ENCODE measurements around the gene ZNF211. TPM values are rescaled to one million over a fixed set of nuclear protein-coding genes. Genes with fewer than 3 reads are reported as not detected.

The ZNF211 gene
- total RNA-seq (2014; rRNA removed; shearing (Covaris generic); ENCODE audit: low replicate concordance) = 4.1 and 8.3 TPM in 2 replicates

GRCh38 chr19:57632987-57633831 lies at the start of gene ZNF211:
TSS of gene ZNF211 (plus strand) at chr19:57633168. CDS start at chr19:57633347, 179 bp downstream.
- DNase-seq (ENCODE audit: low read depth) = peak; percentile 92
- in situ Hi-C loops (cut with HindIII; ENCODE audit: low pct_unique_long_range_greater_than_20kb, low sequenced_read_pairs) = no loop called here

- in situ Hi-C loops (cut with HindIII; ENCODE audit: low pct_unique_long_range_greater_than_20kb, low sequenced_read_pairs) = no loop called here
- peak; percentile 72 for DNase-seq (ENCODE audit: low read depth)
Measured at GRCh38 chr19:57583521-57584416, 49.2 kb upstream of the ZNF211 start, which contains the start of gene ZIK1. TSS of gene ZIK1 (plus strand) at chr19:57584145. CDS start at chr19:57584357, 212 bp downstream.

GRCh38 chr19:57587529-57587928 lies 45.4 kb upstream of the ZNF211 start:
- in situ Hi-C loops (cut with HindIII; ENCODE audit: low pct_unique_long_range_greater_than_20kb, low sequenced_read_pairs) = no loop called here
- DNase-seq (ENCODE audit: low read depth) = no peak

GRCh38 chr19:57599377-57599760 lies 33.6 kb upstream of the ZNF211 start:
- DNase-seq (ENCODE audit: low read depth) = no peak
- in situ Hi-C loops (cut with HindIII; ENCODE audit: low pct_unique_long_range_greater_than_20kb, low sequenced_read_pairs) = no loop called here

- in situ Hi-C loops (cut with HindIII; ENCODE audit: low pct_unique_long_range_greater_than_20kb, low sequenced_read_pairs) = no loop called here
- DNase-seq (ENCODE audit: low read depth) = peak; percentile 86
Measured at GRCh38 chr19:57599761-57600383, 33.1 kb upstream of the ZNF211 start, which contains the start of gene ZNF530. TSS of gene ZNF530 (plus strand) at chr19:57599885. CDS start at chr19:57604346, 4,461 bp downstream.

GRCh38 chr19:57606931-57607330 lies 26.0 kb upstream of the ZNF211 start:
- in situ Hi-C loops (cut with HindIII; ENCODE audit: low pct_unique_long_range_greater_than_20kb, low sequenced_read_pairs) = no loop called here
- no peak for DNase-seq (ENCODE audit: low read depth)

GRCh38 chr19:57611113-57611512 lies 21.9 kb upstream of the ZNF211 start:
- in situ Hi-C loops (cut with HindIII; ENCODE audit: low pct_unique_long_range_greater_than_20kb, low sequenced_read_pairs) = no loop called here

GRCh38 chr19:57613941-57614743 lies 18.8 kb upstream of the ZNF211 start, which contains the start of gene ZNF134:
TSS of gene ZNF134 (plus strand) at chr19:57614242. CDS start at chr19:57619469, 5,227 bp downstream.
- in situ Hi-C loops (cut with HindIII; ENCODE audit: low pct_unique_long_range_greater_than_20kb, low sequenced_read_pairs) = no loop called here

More at GRCh38 chr19:57611113-57611512, 21.9 kb upstream of the ZNF211 start:
- no peak for DNase-seq (ENCODE audit: low read depth)

GRCh38 chr19:57615346-57615745 lies 17.6 kb upstream of the ZNF211 start:
- DNase-seq (ENCODE audit: low read depth) = peak; percentile 27
- in situ Hi-C loops (cut with HindIII; ENCODE audit: low pct_unique_long_range_greater_than_20kb, low sequenced_read_pairs) = no loop called here

More at GRCh38 chr19:57613941-57614743, 18.8 kb upstream of the ZNF211 start, which contains the start of gene ZNF134:
- DNase-seq (ENCODE audit: low read depth) = peak; percentile 81

GRCh38 chr19:57620673-57621348 lies 12.2 kb upstream of the ZNF211 start:
- in situ Hi-C loops (cut with HindIII; ENCODE audit: low pct_unique_long_range_greater_than_20kb, low sequenced_read_pairs) = no loop called here
- DNase-seq (ENCODE audit: low read depth) = peak; percentile 45

GRCh38 chr19:57623091-57623490 lies 9.9 kb upstream of the ZNF211 start:
- DNase-seq (ENCODE audit: low read depth) = no peak
- in situ Hi-C loops (cut with HindIII; ENCODE audit: low pct_unique_long_range_greater_than_20kb, low sequenced_read_pairs) = no loop called here

- in situ Hi-C loops (cut with HindIII; ENCODE audit: low pct_unique_long_range_greater_than_20kb, low sequenced_read_pairs) = no loop called here
- DNase-seq (ENCODE audit: low read depth) = no peak
Measured at GRCh38 chr19:57633832-57634131, 814 bp downstream of the ZNF211 start.

GRCh38 chr19:57637379-57637778 lies 4.4 kb downstream of the ZNF211 start:
- no peak for DNase-seq (ENCODE audit: low read depth)
- in situ Hi-C loops (cut with HindIII; ENCODE audit: low pct_unique_long_range_greater_than_20kb, low sequenced_read_pairs) = no loop called here

- in situ Hi-C loops (cut with HindIII; ENCODE audit: low pct_unique_long_range_greater_than_20kb, low sequenced_read_pairs) = no loop called here
- no peak for DNase-seq (ENCODE audit: low read depth)
Measured at GRCh38 chr19:57641715-57642234, 8.8 kb downstream of the ZNF211 start.

- in situ Hi-C loops (cut with HindIII; ENCODE audit: low pct_unique_long_range_greater_than_20kb, low sequenced_read_pairs) = no loop called here
- no peak for DNase-seq (ENCODE audit: low read depth)
Measured at GRCh38 chr19:57642396-57643046, 9.6 kb downstream of the ZNF211 start.

GRCh38 chr19:57643734-57644133 lies 10.8 kb downstream of the ZNF211 start:
- DNase-seq (ENCODE audit: low read depth) = no peak
- in situ Hi-C loops (cut with HindIII; ENCODE audit: low pct_unique_long_range_greater_than_20kb, low sequenced_read_pairs) = no loop called here

Measured in Caki2 (cell line).